ENCODE measurements around the gene MISP.

GRCh38 chr19:812049-812746 is 61.3 kb downstream of the MISP start:
- no peak for TF ChIP-seq POLR2AphosphoS5 (IDR thresholded peaks at IDR 0.05)
- TF ChIP-seq CTCF (IDR thresholded peaks at IDR 0.05), result no peak
- no peak for TF ChIP-seq POLR2A (IDR thresholded peaks at IDR 0.05)

Data from transverse colon (tissue), 4 donors.